Measurements from ENCODE around the gene HCK.
"Not testable (repeated sequence)": the region's sequence is repeated elsewhere in the genome, so short reads cannot be mapped to it uniquely, and the experiment has no call there.

The HCK gene

GRCh38 chr20:32029561-32029960 lies 22.5 kb upstream of the HCK start:
- no peak for DNase-seq

GRCh38 chr20:32031007-32031958 lies 20.8 kb upstream of the HCK start:
- DNase-seq = peak; percentile 65 to 76

GRCh38 chr20:32033316-32033715 lies 18.7 kb upstream of the HCK start:
- DNase-seq = no peak

- DNase-seq = not testable (repeated sequence)
Measured at GRCh38 chr20:32033721-32034120, 18.3 kb upstream of the HCK start.

DNA sequence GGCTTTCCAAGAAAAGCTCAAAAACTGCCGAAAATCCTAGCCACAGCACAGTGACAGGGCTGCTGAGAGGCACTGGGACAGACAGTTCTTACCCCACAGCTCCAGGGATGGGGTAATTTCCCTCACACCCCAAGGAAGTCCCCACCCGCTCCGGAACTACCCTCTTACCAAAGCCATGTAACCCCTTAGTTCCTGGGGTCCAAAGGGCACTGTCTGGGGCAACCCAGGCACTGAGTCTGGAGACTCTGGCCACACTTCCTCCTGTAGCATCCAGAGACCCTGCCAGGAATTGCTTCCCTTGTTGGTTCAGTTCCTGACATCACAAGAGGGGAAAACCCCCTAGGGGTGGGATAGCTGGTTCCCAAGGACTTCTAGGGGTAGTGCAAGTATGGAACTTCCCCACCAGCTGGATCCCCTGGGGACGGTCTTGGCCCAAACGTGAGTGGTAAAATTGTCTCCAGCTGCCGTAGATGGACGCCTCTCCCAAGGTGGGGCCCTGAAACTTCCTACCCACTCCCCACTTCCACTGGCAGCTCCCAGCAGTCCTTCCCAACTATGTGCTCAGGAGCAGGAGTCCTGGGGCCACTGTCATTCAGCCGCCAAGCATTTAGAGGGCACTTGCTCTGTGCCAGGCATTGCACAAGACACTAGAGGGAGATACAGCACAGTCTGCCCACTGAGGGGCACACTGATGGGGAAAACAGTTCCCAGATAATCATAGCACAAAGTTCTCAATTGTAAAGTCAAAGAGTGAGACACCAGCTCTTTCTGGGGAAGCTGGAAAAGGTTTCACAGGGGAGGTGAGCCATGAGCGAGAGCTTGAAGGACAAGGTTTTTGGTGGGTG lies 17.2 kb upstream of the HCK start:
- DNase-seq = peak in 1 of 2 experiments; percentile 5

DNA sequence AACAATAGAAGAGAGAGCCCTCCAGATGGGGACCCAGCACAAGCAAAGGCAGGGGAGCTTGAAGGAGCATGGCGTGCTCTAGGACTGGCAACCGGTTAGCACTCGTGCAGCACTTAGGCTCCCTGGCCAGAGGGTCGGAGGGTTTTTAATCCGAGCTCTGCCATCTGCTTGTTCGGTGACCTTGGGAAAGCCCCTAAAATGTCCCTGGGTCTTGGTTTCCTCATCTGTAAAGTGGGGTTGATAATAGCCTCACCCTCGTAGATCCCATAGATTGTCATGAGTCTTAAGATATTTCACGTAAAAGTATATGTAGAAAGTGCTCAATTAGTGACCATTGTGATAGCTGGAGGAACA lies 16.6 kb upstream of the HCK start:
- no peak for DNase-seq

DNA sequence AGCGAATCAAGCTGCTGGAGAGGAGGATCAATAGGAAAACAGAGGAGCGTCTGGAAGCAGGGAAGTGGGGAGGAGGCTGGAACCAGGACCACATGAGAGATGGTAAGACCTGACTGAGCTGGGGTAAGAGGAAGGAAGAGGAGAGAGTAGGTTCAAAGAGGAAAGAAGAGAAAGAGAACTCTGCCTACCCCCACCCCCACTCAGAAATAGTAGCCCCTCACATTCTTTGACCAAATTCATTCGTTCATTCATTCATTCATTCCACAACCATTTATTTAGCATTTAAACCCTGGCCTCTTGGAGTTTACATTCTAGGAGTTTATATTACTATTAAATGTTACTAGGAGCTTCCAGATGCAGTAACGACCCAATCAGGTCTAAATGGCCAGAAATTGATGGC lies 15.8 kb upstream of the HCK start:
- no peak for DNase-seq

DNA sequence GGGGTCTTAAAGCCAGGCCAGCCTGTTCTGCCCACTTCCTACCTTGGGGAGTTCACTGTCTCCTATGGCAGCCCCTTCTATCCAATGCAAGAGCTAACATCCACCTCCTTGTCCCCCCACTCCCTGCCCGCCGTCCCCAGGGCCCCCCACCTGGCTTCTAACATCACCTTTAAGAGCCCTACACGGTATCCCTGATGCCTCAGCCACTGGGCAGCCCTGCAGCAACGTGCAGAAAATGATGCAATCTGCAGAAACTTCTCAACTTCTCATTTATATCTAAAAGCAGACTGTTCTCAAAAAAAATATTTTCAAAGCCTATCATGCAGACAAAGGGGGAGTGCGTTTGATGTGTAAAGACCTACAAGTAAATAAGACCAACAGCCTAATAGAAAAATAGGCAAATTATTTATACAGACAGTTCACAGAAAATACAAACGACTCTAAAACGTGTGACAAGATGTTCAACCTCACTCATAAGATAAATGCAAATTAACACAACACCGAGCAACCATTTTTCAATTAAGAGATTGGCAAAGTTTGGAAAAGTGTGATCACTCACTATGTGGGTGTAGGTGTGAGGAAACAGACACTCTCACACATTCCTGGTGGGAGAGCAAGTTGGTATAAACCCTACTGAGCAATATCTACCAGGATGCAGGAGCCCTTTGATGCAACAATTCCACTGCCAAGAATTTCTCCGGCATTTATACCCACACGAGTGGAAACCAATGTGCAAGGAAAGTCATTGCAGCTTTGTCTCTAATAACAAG lies 15.1 kb upstream of the HCK start:
- no peak for DNase-seq

DNA sequence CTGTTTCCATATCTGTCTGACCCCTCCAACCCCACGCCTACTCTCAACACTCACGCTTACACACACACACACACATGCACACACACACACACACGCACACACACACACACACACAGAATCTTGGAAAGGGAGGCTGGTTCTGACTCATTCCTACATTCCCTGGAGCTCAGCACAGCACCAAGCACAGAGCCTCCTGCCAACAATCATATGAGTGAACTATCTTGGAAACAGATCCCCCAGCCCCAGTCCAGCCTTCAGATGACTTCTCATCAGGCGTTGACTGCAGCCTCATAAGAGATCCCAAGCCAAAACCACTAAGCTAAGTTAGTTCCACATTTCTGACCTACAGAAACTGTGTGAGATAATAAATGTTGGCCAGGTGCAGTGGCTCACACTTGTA lies 14.1 kb upstream of the HCK start:
- DNase-seq = no peak

DNA sequence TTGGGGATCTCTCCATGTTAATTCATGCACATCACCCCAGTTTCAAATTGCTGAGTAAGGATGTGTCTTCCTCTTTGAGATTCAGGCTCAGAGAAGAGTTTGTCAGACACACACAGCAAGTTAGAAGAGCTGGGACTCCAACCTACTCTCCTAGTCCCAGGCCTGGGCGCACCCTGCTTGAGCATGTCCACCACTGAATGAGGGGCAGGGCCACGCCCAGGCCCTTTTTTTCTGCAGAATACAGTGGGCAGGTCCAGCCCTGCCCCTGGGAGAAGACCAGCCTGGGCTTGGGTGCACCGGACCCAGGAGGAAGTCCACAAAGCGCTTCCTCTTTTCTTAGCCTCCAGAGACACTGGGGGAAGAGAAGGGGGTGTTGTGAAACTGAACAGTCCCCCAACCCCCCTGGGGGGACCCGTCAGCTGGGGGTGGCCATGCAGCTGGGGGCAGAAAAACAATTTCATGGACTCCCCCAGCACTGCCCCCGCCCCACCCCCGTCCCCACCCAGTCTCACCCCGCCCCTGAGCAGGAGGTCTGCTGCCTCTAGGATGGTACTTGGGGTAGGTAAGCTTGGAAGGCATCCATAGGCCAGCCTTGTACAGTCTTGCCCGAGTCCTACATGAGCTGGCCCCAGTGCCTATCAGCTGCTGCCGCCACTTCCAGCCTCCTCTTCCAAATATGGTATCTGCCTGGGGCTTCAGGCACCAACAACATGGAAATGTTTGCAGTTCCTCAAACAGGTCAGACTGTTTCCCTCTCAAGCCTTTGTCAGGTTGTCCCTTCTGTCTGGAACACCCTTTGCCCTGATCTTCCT lies 11.7 kb upstream of the HCK start:
- no peak for DNase-seq

GRCh38 chr20:32045999-32046398 lies 6.0 kb upstream of the HCK start:
- no peak for DNase-seq

DNA sequence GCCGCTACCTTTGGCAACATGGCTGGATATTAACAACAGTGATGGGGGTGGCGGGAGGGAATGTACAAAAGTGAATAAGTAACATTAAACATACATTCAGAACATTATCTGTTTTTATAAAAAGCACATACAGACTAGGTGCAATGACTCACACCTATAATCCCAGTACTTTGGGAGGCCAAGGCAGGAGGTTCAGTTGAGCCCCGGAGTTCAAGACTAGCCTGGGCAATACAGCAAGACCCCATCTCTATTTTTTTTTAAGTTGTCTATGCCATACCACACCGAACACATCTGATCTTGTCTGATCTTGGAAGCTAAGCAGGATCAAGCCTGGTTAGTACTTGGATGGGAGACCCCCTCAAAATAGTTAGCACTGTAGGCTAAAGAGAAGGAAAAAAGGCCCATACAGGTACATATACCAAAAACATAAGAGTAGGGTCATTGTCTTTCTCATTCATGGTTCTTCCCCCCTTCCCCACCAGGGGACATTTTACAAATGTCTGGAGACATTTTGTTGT lies 1.7 kb upstream of the HCK start:
- DNase-seq = no peak

DNA sequence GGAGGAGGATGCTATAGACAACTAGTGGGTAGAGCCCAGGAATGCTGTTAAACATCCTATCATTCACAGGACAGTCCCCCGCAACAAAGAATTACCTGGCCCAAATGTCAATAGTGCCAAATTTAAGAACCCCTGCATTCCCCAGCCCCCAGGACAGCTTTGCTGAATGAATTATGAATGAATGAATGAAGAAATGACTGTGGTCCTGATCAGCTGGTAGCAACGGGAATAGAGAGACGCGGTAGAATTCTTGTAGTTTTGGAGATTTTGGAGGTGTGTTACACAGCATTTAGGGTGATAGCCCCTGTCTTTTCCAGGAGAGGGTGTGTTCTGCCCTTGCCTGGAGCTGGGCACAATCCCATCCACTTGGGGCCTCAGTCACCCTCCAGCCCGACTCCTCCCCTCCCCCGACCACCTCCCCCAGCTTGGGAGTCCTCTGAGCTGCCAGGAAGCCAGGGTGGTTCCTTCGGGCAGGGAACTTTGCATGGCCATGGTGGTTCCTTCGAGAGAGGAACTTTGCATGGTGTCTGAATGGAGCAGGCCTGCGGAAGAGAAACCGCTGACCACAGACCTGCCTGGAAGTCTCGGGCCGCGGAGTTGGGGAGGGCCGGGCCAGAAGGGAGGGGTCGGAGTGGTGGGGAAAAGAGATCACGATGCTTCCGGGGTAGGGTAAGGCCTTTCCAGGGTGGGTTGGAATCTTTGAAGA lies 1.0 kb upstream of the HCK start:
- DNase-seq = no peak

GRCh38 chr20:32051720-32052089 lies 337 bp upstream of the HCK start:
- no peak for DNase-seq

DNA sequence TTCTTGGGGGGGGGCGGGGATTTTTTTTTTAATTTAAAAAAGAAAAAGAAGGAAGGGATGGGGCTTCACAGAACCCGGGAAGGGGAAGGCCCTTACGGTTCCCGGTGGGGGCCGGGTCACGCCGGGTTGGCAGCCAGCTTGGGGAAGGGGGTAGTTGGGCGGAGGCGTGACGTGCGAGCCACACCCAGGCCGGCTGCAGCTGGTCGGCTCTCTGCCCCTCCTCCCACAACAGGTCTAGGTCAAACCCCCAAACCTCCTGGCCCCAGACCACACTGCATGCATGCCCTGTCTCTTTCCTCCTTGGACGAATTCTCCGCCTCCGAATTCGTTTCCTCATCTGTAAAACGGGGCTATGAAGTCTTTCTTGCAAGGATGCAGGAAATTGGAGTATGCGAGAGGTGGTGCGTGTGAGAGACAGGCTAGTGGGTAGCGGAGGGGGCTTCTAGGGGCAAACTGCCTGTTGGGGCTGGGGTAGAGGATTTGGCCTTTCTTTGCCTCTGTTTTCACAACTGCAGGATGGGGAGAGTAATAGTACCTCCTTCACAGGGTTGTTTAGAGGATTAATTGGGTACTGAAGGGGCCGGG lies 828 bp downstream of the HCK start:
- no peak for DNase-seq

GRCh38 chr20:32053648-32054047 lies 1.6 kb downstream of the HCK start:
- DNase-seq = no peak

DNA sequence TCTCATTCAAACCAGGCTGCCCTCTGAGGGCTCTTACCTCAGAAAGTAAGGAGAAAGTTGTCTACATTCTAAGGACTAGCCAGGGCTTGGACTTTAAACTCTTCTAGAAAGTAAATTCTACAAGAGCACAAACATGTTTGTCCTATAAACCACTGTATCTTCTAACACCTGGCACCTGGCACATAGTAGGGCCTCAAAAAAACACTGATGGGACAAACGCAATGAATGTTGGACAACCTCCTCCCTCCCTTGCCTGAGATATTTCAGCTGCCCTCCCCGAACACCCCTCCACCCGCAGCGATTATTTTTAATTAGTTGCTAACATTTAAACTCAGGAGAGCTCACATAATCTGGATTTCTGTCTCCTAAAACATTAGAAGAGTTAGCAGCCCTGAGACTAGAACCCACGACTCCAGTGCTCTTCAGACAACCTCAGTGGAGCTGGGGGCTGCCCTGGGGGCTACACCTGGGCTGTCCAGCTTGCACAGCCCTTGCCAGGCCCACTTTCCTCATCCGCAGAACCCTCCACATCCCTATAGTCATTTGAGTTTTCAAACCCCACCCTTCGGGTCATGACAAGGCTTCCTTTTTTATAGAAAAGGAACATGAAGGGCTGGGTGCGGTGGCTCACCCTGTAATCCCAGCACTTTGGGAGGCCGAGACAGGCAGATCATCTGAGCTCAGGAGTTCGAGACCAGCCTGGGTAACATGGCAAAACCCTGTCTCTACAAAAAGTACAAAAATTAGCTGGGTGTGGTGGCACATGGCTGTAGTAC lies 4.9 kb downstream of the HCK start:
- no peak for DNase-seq

DNA sequence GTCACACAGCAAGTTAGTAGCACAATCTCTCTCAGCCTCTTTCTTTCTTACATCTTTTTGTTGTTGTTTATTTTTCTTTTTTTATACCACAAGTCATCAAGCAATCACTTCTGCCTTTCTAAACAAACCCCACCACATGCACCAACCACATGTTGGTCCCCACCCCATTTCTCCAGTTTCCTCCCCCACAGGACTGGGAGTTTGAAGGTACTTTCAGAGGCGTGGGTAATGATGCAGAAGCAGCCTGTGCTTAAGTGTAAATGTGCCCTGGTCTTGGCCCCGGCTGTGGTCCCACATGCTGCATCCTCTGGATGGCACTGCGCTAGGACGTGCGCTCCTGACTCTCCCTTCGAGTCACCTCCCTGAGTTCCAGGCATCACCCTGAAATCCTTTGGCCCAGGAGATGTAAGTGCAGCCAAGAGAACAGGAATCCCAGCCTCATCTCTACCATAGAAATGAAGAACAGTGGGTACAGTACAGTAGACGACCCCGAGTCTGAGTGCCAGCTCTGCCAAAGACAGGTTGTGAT lies 5.7 kb downstream of the HCK start:
- DNase-seq = no peak

DNA sequence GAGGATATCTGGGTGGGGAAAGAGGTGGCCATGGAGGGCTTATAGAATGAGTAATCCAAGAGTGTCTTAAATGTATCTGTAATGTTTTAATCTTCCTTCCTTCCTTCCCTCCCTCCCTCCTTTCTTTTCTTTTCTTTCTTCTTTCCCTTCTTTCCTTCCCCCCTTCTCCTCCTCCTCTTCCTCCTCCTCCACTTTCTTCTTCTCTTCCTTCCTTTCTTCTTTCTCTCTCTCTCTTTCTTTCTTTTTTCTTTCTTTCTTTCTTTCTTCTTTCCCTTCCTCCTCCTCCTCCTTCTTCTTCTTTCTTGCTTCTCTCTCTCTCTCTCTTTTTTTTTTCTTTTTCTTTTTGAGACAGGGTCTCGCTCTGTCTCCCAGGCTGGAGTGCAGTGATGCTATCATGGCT lies 7.1 kb downstream of the HCK start:
- no peak for DNase-seq

DNA sequence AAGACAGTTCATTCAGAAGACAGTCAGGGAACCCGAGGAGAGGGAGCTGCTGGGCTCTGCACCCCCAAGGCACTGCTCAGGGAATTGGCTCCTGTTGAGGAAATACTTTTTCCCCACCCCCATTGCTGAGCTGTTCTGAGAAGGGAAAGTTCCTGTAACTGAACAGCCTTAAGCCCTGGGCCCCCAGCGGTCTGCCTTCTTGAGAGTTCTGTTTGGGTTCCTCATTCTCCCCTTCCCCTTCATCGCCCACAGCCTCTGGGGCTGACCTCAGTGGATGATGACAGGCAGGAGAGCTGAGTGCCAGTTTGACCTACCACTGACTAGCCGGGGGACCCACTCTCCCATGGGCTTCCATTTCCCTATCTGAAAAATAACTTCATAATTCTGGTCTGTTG lies 10.7 kb downstream of the HCK start:
- DNase-seq = no peak
